ENCODE measurements around the gene WDR86.

The WDR86 gene

DNA sequence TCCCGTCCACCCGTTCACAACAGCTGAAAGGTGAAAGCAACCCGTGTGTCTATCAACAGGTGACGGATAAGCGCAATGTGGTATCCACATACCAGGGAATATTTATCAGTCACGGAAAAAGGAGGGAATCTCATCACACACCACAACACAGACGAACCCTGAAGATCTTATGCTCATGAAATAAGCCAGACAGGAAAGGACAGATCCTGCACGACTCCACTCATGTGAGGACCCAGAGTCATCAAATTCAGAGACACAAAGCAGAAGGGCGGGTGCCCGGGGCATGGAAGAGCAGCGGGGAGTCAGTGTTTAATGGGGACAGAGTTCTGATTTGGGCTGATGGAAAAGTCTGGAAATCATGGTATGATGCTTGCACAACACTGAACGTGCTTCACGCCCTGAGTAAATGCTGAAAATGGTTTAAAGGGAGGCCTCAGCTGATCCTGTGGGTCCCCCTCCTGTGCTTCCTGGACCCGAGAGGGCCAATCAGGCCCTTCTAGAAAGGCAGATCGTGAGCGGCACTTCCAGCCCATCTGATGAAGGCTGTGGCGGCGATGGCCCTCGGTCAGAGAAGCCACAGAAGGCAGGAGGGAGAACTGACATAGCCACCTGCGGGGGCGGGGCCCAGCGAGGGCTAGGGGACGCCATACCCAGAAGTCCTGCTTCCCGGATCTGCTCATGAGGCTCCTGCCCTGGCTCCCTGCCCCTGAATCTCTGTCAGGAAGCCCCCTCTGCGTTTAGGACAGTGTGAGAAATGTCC, 19.1 kb downstream of the WDR86 start:
- ATAC-seq, result no peak

- no peak for ATAC-seq
Observed at GRCh38 chr7:151389768-151390597, 19.9 kb downstream of the WDR86 start.

GRCh38 chr7:151389096-151389767, 20.6 kb downstream of the WDR86 start:
- ATAC-seq, result no peak

DNA sequence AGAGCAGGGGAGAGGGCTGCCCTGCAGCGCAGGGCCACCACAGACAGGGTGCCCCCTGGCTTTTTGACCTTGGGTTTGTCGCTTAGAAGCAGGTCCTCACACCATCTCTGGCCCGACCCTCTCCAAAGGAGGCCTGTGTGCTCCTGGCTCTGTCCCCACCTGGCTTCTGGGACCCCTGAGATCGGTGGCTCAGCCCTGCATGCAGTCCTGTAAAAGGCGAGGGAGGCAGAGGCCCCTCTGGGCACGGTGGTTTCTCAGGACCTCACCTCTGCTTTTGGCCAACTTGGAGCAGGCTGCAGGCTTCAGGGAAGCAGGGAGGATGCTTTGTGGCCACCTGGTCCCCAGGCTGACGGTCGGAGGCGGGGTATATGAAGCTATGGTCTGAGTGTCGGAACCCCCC, 21.4 kb downstream of the WDR86 start:
- ATAC-seq, result no peak

DNA sequence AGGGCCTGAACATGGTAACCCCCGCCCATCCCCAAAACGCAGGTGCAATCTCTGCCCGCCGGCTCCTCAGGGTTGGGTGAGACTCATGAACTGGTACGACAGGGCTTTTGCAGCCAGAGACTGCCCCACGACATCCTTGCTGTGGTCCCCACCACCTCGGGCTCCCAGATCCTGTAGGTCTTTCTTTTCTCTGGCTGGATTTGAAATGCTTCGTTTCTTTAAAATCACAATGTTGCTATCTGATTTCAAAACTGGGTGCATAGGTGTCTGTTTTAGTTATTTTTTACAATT, 21.9 kb downstream of the WDR86 start:
- no peak for ATAC-seq

DNA sequence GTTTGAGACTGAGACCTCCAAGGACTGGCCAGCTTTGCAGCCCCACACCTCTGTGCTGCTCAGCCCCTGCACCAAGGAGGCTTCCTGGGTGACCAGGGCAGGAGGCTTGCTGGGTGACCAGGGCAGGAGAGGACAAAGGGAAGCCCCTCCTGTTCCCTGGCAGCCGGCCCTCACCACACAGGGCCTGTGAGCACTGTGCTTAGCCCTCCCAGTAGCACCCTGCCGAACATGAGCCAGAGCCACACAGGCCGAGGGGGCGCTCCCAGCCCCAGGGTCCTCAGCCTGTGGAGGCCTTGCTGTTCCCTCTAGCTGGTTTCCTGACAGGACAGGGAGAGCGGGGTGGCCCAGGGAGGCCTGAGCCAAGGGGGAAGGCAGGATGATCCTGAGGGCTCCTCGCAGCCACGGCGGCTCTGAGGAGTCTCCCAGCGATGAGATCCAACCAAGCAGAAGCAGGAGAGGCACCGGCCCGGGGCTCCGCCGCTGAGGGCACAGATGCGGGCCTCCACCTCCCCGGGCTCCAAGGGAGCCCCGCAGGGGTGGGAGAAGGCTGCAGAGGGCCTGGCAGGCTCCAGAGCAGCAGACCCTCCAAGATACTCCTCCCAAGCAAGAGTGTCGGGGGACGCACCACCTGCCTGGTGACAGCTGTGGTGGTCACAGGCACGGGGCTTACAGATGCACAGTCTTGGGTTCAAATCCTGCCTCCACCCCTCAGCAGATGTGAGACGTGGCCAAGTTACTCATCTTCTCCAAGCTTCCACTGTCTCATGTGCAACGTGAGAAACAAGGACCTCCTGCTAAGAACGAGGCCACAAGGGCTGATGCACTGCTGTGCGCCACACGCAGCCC, 22.5 kb downstream of the WDR86 start:
- ATAC-seq, result no peak

DNA sequence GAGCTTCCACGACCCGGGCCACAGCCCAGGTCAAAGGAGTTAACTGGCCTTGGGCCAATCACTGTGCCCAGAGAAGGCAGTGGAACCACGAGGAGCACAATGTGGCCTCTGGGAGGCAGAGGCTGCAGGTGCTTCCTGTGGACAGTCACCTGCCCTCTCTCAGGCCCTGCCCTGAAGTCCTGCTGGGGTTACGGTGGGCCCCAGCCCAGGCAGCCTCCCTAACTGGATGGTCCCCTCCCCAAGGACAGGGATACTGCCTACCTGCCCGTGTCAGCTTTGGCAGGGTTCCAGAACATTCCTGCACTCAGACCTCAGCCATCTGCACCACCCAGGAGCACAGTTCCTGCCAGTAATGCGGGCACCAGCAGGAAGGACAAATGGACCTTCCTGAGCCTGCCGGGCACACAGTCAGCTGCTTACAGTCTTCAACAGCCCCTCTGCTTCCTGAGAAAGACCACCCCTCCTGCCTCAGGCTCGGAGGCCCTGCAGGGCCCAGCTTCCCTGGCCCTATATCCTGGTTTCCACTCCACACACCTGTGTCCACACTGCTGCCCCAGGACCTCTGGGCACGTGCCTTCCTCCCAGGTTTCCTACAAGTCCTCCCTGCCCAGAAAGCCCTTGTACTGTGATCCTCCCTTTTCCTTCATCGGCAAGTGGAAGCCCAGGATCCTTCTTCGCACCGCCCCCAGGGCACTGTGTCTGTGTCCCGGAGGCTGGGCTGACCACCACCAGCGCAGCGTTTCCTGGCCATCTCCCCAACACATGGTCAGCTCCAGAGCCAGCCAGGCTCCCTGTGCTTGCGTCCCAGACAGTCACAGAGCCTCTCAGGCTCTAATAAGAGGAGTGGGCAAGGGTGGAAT, 23.3 kb downstream of the WDR86 start:
- no peak for ATAC-seq

DNA sequence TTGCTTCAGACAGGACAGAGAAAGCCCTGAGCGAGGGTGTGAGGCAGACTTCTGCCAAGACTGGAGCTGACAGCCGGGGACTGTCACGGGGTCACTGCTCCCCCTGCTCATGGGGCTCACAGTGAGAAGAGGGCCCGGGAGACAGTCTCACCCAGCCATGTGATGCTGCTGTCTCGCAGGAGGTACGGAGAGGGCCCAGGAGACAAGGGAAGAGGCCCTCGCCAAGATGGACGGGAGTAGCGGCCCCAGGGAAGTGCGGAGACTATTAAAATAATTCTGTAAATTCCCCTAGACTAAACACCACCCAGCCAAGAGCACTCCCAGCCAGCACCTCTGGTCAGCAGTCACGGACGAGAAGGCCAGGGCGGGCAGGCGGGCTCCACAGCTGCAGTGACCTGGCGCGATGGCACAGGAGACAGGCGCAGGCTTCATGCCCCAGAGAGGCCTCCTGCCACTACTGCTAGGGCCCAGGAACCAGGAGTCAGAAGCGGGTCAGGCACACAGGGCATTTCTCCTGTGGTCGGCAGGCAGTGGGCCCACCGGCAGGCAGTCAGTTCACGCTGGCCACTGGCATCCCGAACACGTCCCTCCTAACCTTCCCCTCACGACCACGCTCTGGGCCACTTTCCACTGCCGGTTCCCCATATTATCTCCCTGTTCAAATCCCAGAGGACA, 24.1 kb downstream of the WDR86 start:
- ATAC-seq, result no peak

- no peak for ATAC-seq
Observed at GRCh38 chr7:151384776-151385625, 24.8 kb downstream of the WDR86 start.

GRCh38 chr7:151384352-151384697, 25.5 kb downstream of the WDR86 start:
- ATAC-seq, result no peak

DNA sequence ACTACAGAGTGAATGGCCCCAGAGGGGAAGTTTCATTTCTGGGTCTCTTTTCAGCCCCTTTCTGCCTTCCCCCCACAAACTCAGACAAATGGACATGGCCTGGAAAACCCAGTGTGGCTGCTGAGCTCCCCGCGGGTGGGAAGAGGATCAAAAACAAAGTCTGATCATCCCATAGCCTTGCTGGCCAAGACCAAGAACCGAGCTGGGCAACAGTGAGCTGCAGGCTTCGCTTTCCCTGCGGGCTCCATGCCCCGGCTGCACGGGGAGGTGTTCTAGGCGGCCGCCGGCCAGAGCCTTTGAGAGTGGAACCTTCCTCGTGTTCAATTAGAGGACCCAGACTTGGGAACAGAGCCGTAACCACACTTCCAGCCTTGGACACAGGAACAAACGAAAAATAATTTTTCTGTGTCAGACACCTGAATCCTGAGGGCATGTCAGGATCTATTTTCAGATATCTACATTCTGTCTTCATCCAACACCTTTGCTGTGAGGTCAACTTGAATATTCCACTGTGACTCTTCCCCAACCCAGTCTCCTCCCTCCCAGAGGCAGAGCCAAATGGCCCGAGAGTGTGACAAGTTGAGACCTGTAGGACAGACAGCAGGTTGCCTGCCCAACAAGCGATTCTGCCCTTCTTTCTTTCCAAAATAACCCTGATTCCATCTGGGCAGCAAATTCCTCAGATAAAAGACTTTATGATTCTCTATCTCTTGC, 26.0 kb downstream of the WDR86 start:
- ATAC-seq, result no peak

DNA sequence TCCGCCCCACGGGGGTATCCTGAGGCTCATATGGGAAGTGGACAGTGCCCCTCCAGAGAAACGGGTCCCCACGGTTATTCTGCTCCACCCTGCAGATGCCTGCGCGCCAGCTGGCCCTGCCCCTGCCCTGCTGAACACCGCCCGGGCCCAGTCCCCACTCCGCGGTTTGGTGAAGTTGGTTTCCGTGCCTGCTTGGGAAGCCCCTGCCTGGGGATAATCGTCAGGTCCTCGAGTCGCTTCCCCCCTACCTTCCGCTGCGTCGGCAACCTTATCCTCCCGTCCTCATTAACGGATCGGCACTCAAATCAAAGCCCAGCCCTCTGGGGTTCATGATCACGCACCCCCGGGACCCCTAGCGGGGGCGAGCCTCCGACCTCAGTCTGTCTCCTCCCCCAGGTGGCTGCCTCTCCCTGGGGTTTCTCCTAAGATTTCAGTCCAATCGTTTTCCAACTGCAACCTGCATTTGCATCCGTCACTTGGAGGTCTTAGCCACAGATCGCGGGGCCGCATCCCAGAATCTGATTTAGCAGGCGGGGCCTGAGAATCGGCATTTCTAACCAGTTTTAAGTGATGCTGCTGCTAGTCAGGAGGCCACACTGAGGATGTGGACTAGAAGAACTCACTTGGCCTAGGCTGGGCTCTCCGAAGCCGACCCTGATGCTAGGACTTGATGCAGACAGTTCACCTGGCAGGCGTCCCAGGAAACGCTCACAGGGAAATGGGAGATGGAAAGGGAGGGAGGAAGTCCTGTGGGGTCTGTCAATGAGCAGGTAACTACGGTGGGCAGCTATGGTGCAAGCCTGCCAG, 27.6 kb downstream of the WDR86 start:
- peak; percentile 9 to 17 for ATAC-seq

- ATAC-seq, result peak; percentile 30 to 62
Observed at GRCh38 chr7:151381348-151382078, 28.3 kb downstream of the WDR86 start.

GRCh38 chr7:151381098-151381347, 28.8 kb downstream of the WDR86 start:
- no peak for ATAC-seq

GRCh38 chr7:151380199-151381097, 29.4 kb downstream of the WDR86 start:
- no peak for ATAC-seq

- ATAC-seq, result no peak
Observed at GRCh38 chr7:151379534-151380198, 30.2 kb downstream of the WDR86 start.

GRCh38 chr7:151379193-151379520, 30.7 kb downstream of the WDR86 start:
- no peak for ATAC-seq
